MM.1S (cell line): Measurements from ENCODE around the gene AUTS2.

ENCODE experiments used
- DNase-seq: peaks from one replicate; pipeline ENCODE4 v3.0.0-alpha.2; 2015
- H2AFZ ChIP-seq: fragments of 300-600 bp; sonication (generic); 2 replicates; pipeline ENCODE4 v1.6.0; 2016; ENCODE audit warnings: antibody characterized with exemption, low read length
- H3F3A ChIP-seq: fragments of 300-600 bp; sonication (generic); 2 replicates; pipeline ENCODE4 v1.6.1; 2016; ENCODE audit warnings: mild to moderate bottlenecking, antibody characterized with exemption, low read length, moderate library complexity, mixed read lengths; ENCODE audit not compliant: insufficient read depth
- H3K27ac ChIP-seq: fragments of 300-600 bp; sonication (generic); 2 replicates; pipeline ENCODE4 v1.5.1; 2016; ENCODE audit warnings: mild to moderate bottlenecking, low read length
- H3K27me3 ChIP-seq: fragments of 300-600 bp; sonication (generic); replicated peaks from 2 replicates; pipeline ENCODE4 v1.6.0; 2016; ENCODE audit warnings: low read length; ENCODE audit not compliant: insufficient read depth
- H3K36me3 ChIP-seq: fragments of 300-600 bp; sonication (generic); replicated peaks from 2 replicates; pipeline ENCODE4 v1.6.1; 2016; ENCODE audit warnings: mild to moderate bottlenecking, low read length, mixed read lengths; ENCODE audit not compliant: insufficient read depth
- H3K4me1 ChIP-seq: fragments of 300-600 bp; sonication (generic); 2 replicates; pipeline ENCODE4 v1.6.1; 2016; ENCODE audit warnings: low read length, mixed read lengths
- H3K4me2 ChIP-seq: fragments of 300-600 bp; sonication (generic); 2 replicates; pipeline ENCODE4 v1.6.0; 2016; ENCODE audit warnings: low read depth, low read length
- H3K4me3 ChIP-seq: fragments of 300-600 bp; sonication (generic); 2 replicates; pipeline ENCODE4 v1.5.1; 2016; ENCODE audit warnings: low read length, mixed read lengths
- H3K79me2 ChIP-seq: fragments of 300-600 bp; sonication (generic); 2 replicates; pipeline ENCODE4 v1.6.1; 2016; ENCODE audit warnings: mixed run types, low read length, mixed read lengths
- H3K9ac ChIP-seq: fragments of 300-600 bp; sonication (generic); 2 replicates; pipeline ENCODE4 v1.6.1; 2016; ENCODE audit warnings: low read length, mixed read lengths
- H3K9me2 ChIP-seq: fragments of 300-600 bp; sonication (generic); replicated peaks from 2 replicates; pipeline ENCODE4 v1.6.1; 2016; ENCODE audit warnings: mild to moderate bottlenecking, low read length, mixed read lengths; ENCODE audit not compliant: insufficient read depth
- H3K9me3 ChIP-seq: fragments of 300-600 bp; sonication (generic); replicated peaks from 2 replicates; pipeline ENCODE4 v1.6.1; 2016; ENCODE audit warnings: mild to moderate bottlenecking, low read length, mixed read lengths; ENCODE audit not compliant: insufficient read depth
- H4K20me1 ChIP-seq: fragments of 300-600 bp; sonication (generic); 2 replicates; pipeline ENCODE4 v1.6.1; 2016; ENCODE audit warnings: mild to moderate bottlenecking, low read length, moderate library complexity, mixed read lengths; ENCODE audit not compliant: insufficient read depth
- EZH2 ChIP-seq: fragments of 300-600 bp; sonication (generic); optimal IDR thresholded peaks from 2 replicates; pipeline ENCODE3; 2017; ENCODE audit warnings: low read depth, mild to moderate bottlenecking, antibody characterized with exemption, low read length, mixed read lengths
- EZH2phosphoT487 ChIP-seq: fragments of 300-600 bp; sonication (generic); IDR thresholded peaks from 2 replicates; pipeline ENCODE4 v1.6.1; 2018; ENCODE audit warnings: antibody characterized with exemption, low read length
- TF ChIP-seq, protein P1 (sequence below): fragments of 300-600 bp; sonication (generic); IDR thresholded peaks from 2 replicates; pipeline ENCODE4 v1.5.1; 2016; ENCODE audit warnings: antibody characterized with exemption, low read length, mixed read lengths

AUTS2 gene

DNA sequence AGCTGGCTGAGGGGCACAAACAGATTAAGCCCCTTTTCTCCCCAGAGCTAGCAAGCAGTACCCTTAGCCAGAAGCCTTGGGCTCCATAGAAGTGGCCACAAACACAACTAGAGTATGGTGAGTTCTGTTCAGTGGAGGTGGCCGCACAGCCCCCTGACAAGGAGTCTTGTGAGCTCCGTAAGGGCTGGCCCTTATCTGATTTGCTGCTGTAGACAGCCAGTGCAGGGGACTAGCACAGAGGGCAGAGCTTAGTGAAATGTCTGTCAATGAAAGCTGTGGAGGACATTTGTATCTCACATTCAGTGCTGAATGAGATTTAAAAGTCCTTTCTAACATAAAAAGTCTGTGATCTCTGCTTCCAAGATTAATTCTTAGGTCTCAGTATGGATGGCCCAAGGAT is 137.3 kb downstream of the AUTS2 start:
- Histone ChIP-seq H3K9me2 (no peaks in the 10 kb centered on the region), H3F3A (no peaks in the 10 kb centered on the region), H3K27me3 (no peaks in the 10 kb centered on the region), H2AFZ (no peak overlapping the region), H3K27ac (no peak overlapping the region), H3K9me3 (no peaks in the 10 kb centered on the region), H3K79me2 (no peaks in the 10 kb centered on the region), H3K4me3 (no peak overlapping the region), H3K4me1 (0 out of 2 replicates have a peak, but pooled peaks cover 8% of the 10 kb centered on the region), H4K20me1 (no peaks in the 10 kb centered on the region), H3K36me3 (no peaks in the 10 kb centered on the region), H3K9ac (no peak overlapping the region), H3K4me2 (no peak overlapping the region)
- no peak for TF ChIP-seq EZH2phosphoT487
- TF ChIP-seq, protein P1, sequence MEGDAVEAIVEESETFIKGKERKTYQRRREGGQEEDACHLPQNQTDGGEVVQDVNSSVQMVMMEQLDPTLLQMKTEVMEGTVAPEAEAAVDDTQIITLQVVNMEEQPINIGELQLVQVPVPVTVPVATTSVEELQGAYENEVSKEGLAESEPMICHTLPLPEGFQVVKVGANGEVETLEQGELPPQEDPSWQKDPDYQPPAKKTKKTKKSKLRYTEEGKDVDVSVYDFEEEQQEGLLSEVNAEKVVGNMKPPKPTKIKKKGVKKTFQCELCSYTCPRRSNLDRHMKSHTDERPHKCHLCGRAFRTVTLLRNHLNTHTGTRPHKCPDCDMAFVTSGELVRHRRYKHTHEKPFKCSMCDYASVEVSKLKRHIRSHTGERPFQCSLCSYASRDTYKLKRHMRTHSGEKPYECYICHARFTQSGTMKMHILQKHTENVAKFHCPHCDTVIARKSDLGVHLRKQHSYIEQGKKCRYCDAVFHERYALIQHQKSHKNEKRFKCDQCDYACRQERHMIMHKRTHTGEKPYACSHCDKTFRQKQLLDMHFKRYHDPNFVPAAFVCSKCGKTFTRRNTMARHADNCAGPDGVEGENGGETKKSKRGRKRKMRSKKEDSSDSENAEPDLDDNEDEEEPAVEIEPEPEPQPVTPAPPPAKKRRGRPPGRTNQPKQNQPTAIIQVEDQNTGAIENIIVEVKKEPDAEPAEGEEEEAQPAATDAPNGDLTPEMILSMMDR, result no peak
- TF ChIP-seq EZH2, result no peak
- no peak for DNase-seq

DNA sequence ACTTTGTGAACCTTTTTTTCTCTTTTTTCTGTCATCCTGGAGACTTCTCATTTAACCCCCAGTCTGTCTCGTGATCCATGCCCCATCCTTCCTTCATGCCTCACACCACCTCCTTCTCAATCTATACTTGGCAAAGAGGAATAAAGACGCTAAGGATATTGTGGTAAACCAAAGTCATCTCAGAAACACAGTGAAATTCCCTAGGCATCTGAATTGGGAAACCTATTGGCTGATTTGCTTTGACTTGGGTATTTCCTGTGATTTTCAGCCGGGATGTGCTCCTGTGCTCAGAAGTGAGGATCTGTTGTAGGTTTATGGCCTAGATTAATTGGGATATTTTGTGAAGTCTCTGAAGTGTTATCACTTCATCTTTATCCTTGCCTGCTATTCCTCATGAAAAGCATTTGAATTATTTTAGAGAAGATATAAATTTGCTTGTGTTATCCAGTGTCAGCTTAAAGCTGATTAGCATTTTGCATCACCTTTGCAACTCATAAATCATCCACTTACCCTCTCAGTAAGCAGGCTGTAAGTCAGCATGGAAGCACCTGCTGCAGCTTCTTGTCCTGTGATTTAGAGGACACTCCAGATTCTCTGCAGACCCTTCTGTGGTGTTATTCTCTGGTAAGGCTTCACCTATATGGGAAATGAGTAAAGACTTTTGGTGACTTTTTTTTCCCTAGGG is 138.0 kb downstream of the AUTS2 start:
- Histone ChIP-seq H2AFZ (no peak overlapping the region), H3K9me3 (no peaks in the 10 kb centered on the region), H3K79me2 (no peaks in the 10 kb centered on the region), H3K27ac (no peak overlapping the region), H3K9ac (no peak overlapping the region), H3K4me1 (0 out of 2 replicates have a peak, but pooled peaks cover 8% of the 10 kb centered on the region), H4K20me1 (no peaks in the 10 kb centered on the region), H3F3A (no peaks in the 10 kb centered on the region), H3K9me2 (no peaks in the 10 kb centered on the region), H3K4me2 (no peak overlapping the region), H3K27me3 (no peaks in the 10 kb centered on the region), H3K36me3 (no peaks in the 10 kb centered on the region), H3K4me3 (no peak overlapping the region)
- TF ChIP-seq, protein P1, result no peak
- TF ChIP-seq EZH2phosphoT487 (no peak), EZH2 (no peak)
- DNase-seq, result no peak

DNA sequence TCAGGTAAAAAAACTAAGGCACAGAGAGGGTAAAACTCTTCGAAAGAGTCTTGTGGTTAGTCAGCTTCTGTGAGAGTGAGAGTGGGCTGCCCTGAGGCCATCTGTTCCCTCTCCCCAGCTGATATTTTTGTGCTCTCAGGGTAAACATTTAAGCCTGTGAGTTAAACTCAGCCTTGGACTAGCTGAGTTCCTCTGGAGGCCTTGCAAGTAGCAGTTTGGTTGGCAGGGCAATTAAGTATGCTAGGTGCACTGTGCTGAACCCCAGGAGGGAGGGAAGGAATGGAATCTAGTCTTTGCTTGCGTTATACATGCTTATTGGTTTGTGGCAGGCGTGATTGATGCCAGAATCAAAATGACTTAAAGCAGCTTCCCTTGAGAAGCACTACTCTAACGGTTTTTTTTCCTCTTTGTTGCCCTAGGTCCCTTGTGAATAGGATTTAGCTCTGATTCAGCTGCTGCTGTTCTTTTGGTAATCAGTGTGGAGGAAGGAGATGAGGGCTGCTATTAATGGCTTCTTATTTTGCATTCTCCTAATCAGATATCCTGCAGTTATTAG is 140.2 kb downstream of the AUTS2 start:
- Histone ChIP-seq H3F3A (no peaks in the 10 kb centered on the region), H3K4me1 (0 out of 2 replicates have a peak, but pooled peaks cover 8% of the 10 kb centered on the region), H3K9me2 (no peaks in the 10 kb centered on the region), H3K4me2 (no peak overlapping the region), H3K9ac (no peak overlapping the region), H3K27ac (no peak overlapping the region), H3K36me3 (no peaks in the 10 kb centered on the region), H3K27me3 (no peaks in the 10 kb centered on the region), H3K79me2 (no peaks in the 10 kb centered on the region), H3K9me3 (no peaks in the 10 kb centered on the region), H4K20me1 (no peaks in the 10 kb centered on the region), H3K4me3 (no peak overlapping the region), H2AFZ (no peak overlapping the region)
- peak; percentile 59 for DNase-seq
- no peak for TF ChIP-seq EZH2phosphoT487
- no peak for TF ChIP-seq EZH2
- TF ChIP-seq, protein P1, result no peak
